Measurements from ENCODE around the gene SMR3A. TPM values are rescaled to one million over a fixed set of nuclear protein-coding genes. Genes with fewer than 3 reads are reported as not detected.

The SMR3A gene
- total RNA-seq, result not detected
- polyA plus RNA-seq, result not detected
- long read RNA-seq, donor 1, result 0 reads
- long read RNA-seq, donor 2, result 0 reads
- long read RNA-seq, donor 3, result 0 reads
- long read RNA-seq, donor 4, result 0 reads
- long read RNA-seq, donor 5, result 0 reads

- ATAC-seq (ENCODE audit: insufficient read depth, low FRiP score) (no peak), DNase-seq (no peak)
- Histone ChIP-seq H3K36me3 (ENCODE audit: control insufficient read depth in 4 of 4, insufficient read depth in 4 of 4, low read length in 4 of 4) (no peaks in the 10 kb centered on the region), H3K27me3 (ENCODE audit: control insufficient read depth in 3 of 3, insufficient read depth in 3 of 3, low read length in 2 of 3) (no peaks in the 10 kb centered on the region), H3K4me1 (ENCODE audit: control insufficient read depth in 5 of 5, insufficient read depth in 5 of 5, low read length in 5 of 5) (no peaks in the 10 kb centered on the region), H3K9ac (ENCODE audit: insufficient read depth in 1 of 2, low read length in 2 of 2) (no peak within 1 kb of the TSS), H3K9me3 (ENCODE audit: control insufficient read depth in 4 of 4, insufficient read depth in 3 of 4, low read length in 3 of 4) (no peaks in the 10 kb centered on the region), H3K27ac (ENCODE audit: low read depth in 1 of 2, low read length in 1 of 2) (no peak within 1 kb of the TSS), H3K4me3 (no peak within 1 kb of the TSS)
- TF ChIP-seq CTCF (IDR thresholded peaks at IDR 0.05; ENCODE audit: control extremely low read depth, extremely low read depth), result no peak
- WGBS, 2 donors, result 70 to 73% methylated on average over 3 of the region's 3 CpGs
These were observed at the start of gene SMR3A for GRCh38 chr4:70360460-70360859. TSS of gene SMR3A (plus strand) at chr4:70360760. CDS start at chr4:70362116, 1,356 bp downstream.

DNA sequence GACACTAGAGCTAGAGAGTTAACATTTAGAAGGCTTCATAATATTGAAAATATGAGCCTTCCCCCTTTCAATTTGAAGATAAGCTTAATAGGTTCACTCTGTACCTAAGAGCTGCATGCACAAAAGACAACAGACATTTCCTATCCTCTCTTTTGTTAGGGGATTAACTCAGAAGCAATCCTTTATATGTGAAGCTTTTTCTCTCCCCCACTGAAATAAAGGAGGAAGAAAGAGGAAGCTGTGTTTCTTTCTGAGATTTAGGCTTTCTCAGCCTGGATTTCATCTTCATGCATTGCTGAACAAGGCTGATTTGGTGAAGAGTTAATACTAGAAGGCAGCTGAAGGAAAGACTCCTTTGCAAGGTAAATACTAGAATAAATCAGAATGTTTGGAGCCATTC, 46.8 kb upstream of the SMR3A start:
- Histone ChIP-seq H3K36me3 (ENCODE audit: control insufficient read depth in 4 of 4, insufficient read depth in 4 of 4, low read length in 4 of 4) (no peaks in the 10 kb centered on the region), H3K4me3 (no peak overlapping the region), H3K27me3 (ENCODE audit: control insufficient read depth in 3 of 3, insufficient read depth in 3 of 3, low read length in 2 of 3) (no peaks in the 10 kb centered on the region), H3K4me1 (ENCODE audit: control insufficient read depth in 5 of 5, insufficient read depth in 5 of 5, low read length in 5 of 5) (no peaks in the 10 kb centered on the region), H3K9ac (ENCODE audit: insufficient read depth in 1 of 2, low read length in 2 of 2) (no peak overlapping the region), H3K9me3 (ENCODE audit: control insufficient read depth in 4 of 4, insufficient read depth in 3 of 4, low read length in 3 of 4) (no peaks in the 10 kb centered on the region), H3K27ac (ENCODE audit: low read depth in 1 of 2, low read length in 1 of 2) (no peak overlapping the region)
- ATAC-seq (ENCODE audit: insufficient read depth, low FRiP score) (no peak), DNase-seq (no peak)
- TF ChIP-seq CTCF (IDR thresholded peaks at IDR 0.05; ENCODE audit: control extremely low read depth, extremely low read depth), result no peak

- no peaks in the 10 kb centered on the region for H3K9me3 ChIP-seq (ENCODE audit: control insufficient read depth in 4 of 4, insufficient read depth in 3 of 4, low read length in 3 of 4)
- WGBS, 2 donors, result 36 to 43% methylated on average over 1 of the region's 1 CpG
- H3K4me3 ChIP-seq, result no peak overlapping the region
- no peaks in the 10 kb centered on the region for H3K27me3 ChIP-seq (ENCODE audit: control insufficient read depth in 3 of 3, insufficient read depth in 3 of 3, low read length in 2 of 3)
- no peak overlapping the region for H3K9ac ChIP-seq (ENCODE audit: insufficient read depth in 1 of 2, low read length in 2 of 2)
- no peak overlapping the region for H3K27ac ChIP-seq (ENCODE audit: low read depth in 1 of 2, low read length in 1 of 2)
- ATAC-seq (ENCODE audit: insufficient read depth, low FRiP score) (no peak), DNase-seq (peak in 1 of 3 donors; percentile 15)
- H3K36me3 ChIP-seq (ENCODE audit: control insufficient read depth in 4 of 4, insufficient read depth in 4 of 4, low read length in 4 of 4), result no peaks in the 10 kb centered on the region
- H3K4me1 ChIP-seq (ENCODE audit: control insufficient read depth in 5 of 5, insufficient read depth in 5 of 5, low read length in 5 of 5), result no peaks in the 10 kb centered on the region
- TF ChIP-seq CTCF (IDR thresholded peaks at IDR 0.05; ENCODE audit: control extremely low read depth, extremely low read depth), result no peak
These were observed 44.6 kb upstream of the SMR3A start for GRCh38 chr4:70315928-70316327.

- TF ChIP-seq CTCF (IDR thresholded peaks at IDR 0.05; ENCODE audit: control extremely low read depth, extremely low read depth), result no peak
These were observed 34.5 kb upstream of the SMR3A start for GRCh38 chr4:70326052-70326451.

More at GRCh38 chr4:70326052-70326451, 34.5 kb upstream of the SMR3A start:
- DNase-seq (no peak), ATAC-seq (ENCODE audit: insufficient read depth, low FRiP score) (no peak)
- H3K4me1 ChIP-seq (ENCODE audit: control insufficient read depth in 5 of 5, insufficient read depth in 5 of 5, low read length in 5 of 5), result no peaks in the 10 kb centered on the region
- H3K9me3 ChIP-seq (ENCODE audit: control insufficient read depth in 4 of 4, insufficient read depth in 3 of 4, low read length in 3 of 4), result no peaks in the 10 kb centered on the region
- 88% methylated on average over 2 of the region's 2 CpGs for WGBS, 2 donors
- H3K27me3 ChIP-seq (ENCODE audit: control insufficient read depth in 3 of 3, insufficient read depth in 3 of 3, low read length in 2 of 3), result no peaks in the 10 kb centered on the region
- H3K27ac ChIP-seq (ENCODE audit: low read depth in 1 of 2, low read length in 1 of 2), result no peak overlapping the region
- no peak overlapping the region for H3K9ac ChIP-seq (ENCODE audit: insufficient read depth in 1 of 2, low read length in 2 of 2)
- H3K4me3 ChIP-seq, result no peak overlapping the region
- H3K36me3 ChIP-seq (ENCODE audit: control insufficient read depth in 4 of 4, insufficient read depth in 4 of 4, low read length in 4 of 4), result no peaks in the 10 kb centered on the region
